H1 (cell line): ENCODE data around the gene PA2G4. TPM values are rescaled to one million over a fixed set of nuclear protein-coding genes. Genes with fewer than 3 reads are reported as not detected.

Experiments used
- CTCF ChIA-PET: fragments of 300-600 bp; sonication (Branson Sonifier 250); formaldehyde crosslinking; loops from one replicate; lab custom pipeline; 2021; ENCODE audit not compliant: partially characterized antibody; lab: Charles Lee
- POLR2A ChIA-PET: fragments of 300-600 bp; sonication (Branson Sonifier 250); formaldehyde crosslinking; loops from one replicate; lab custom pipeline; 2021; ENCODE audit warnings: inconsistent platforms; ENCODE audit not compliant: partially characterized antibody; lab: Charles Lee
- DNase-seq, 2 experiments: peaks; one replicate each; pipeline versions ENCODE4 v3.0.0 to v3.0.0-alpha.2; 2010 to 2022; ENCODE audit warnings: low spot score in 2 of 2, low read depth in 1 of 2, mixed read lengths in 1 of 2
- FAIRE-seq: peaks from 2 replicates; lab custom pipeline; 2011; peaks lifted over from hg19 to GRCh38; lab: Jason Lieb, UNC
- H2AFZ ChIP-seq: 2 replicates; pipeline ENCODE4 v1.8.1; 2012; ENCODE audit warnings: low read length, inconsistent platforms
- H2AK5ac ChIP-seq: 2 replicates; pipeline ENCODE4 v1.6.1; 2013; ENCODE audit warnings: low read depth, low read length
- H2BK120ac ChIP-seq: replicated peaks from 2 replicates; pipeline ENCODE3; 2013; ENCODE audit warnings: low read depth, low read length, inconsistent platforms
- H2BK12ac ChIP-seq: 2 replicates; pipeline ENCODE4 v1.6.1; 2013; ENCODE audit warnings: low read depth, low read length
- H2BK15ac ChIP-seq: 2 replicates; pipeline ENCODE4 v1.6.1; 2013; ENCODE audit warnings: low read length
- H2BK20ac ChIP-seq: 2 replicates; pipeline ENCODE4 v1.6.1; 2013; ENCODE audit warnings: low read length
- H2BK5ac ChIP-seq: 2 replicates; pipeline ENCODE4 v1.6.1; 2013; ENCODE audit warnings: low read depth, low read length
- H3K14ac ChIP-seq: 2 replicates; pipeline ENCODE4 v1.6.1; 2013; ENCODE audit warnings: inconsistent platforms; ENCODE audit not compliant: insufficient read length
- H3K18ac ChIP-seq: 2 replicates; pipeline ENCODE4 v1.6.1; 2013; ENCODE audit warnings: low read length; ENCODE audit errors: extremely low read depth
- H3K23ac ChIP-seq: 2 replicates; pipeline ENCODE4 v1.6.1; 2013; ENCODE audit warnings: inconsistent platforms; ENCODE audit not compliant: insufficient read length
- H3K23me2 ChIP-seq: 2 replicates; pipeline ENCODE4 v1.6.1; 2013; ENCODE audit warnings: low read depth, low read length
- H3K27ac ChIP-seq: 2 replicates; pipeline ENCODE4 v1.6.1; 2011; ENCODE audit warnings: low read depth, low read length, inconsistent platforms
- H3K27me3 ChIP-seq, 4 experiments: replicated peaks in 1 of 4; 1 replicate in 1 of 4; 2 replicates in 3 of 4; pipeline versions ENCODE4 v1.6.1 to v1.8.1; 2011 to 2013; ENCODE audit warnings: low read length in 3 of 4, mild to moderate bottlenecking in 3 of 4, inconsistent platforms in 2 of 4, mixed read lengths in 2 of 4, moderate library complexity in 1 of 4; ENCODE audit not compliant: control insufficient read depth in 3 of 4, insufficient read depth in 3 of 4; ENCODE audit errors: extremely low read depth in 1 of 4
- H3K36me3 ChIP-seq, 4 experiments: 2 replicates each; pipeline versions ENCODE4 v1.6.1 to v1.8.1; 2011 to 2013; ENCODE audit warnings: mild to moderate bottlenecking in 4 of 4, low read length in 3 of 4, moderate library complexity in 2 of 4, control low read depth in 1 of 4, inconsistent platforms in 1 of 4; ENCODE audit not compliant: insufficient read depth in 4 of 4, control insufficient read depth in 2 of 4
- H3K4ac ChIP-seq: replicated peaks from 2 replicates; pipeline ENCODE3; 2013; ENCODE audit warnings: low read length, low read depth, mixed read lengths, inconsistent platforms; ENCODE audit not compliant: insufficient read length
- H3K4me1 ChIP-seq, 4 experiments: replicated peaks in 1 of 4; 1 replicate in 1 of 4; 2 replicates in 3 of 4; pipeline versions ENCODE4 v1.6.1 to v1.8.1; 2011 to 2013; ENCODE audit warnings: low read length in 3 of 4, inconsistent platforms in 2 of 4, mixed read lengths in 1 of 4; ENCODE audit not compliant: insufficient read depth in 4 of 4, control insufficient read depth in 3 of 4
- H3K4me2 ChIP-seq, 2 experiments: 2 replicates each; pipeline versions ENCODE4 v1.6.1 to v1.8.1; 2011 to 2013; ENCODE audit warnings: low read depth in 2 of 2, low read length in 2 of 2, control low read depth in 1 of 2, inconsistent platforms in 1 of 2, mild to moderate bottlenecking in 1 of 2; ENCODE audit not compliant: insufficient read depth in 1 of 2
- H3K4me3 ChIP-seq, 4 experiments: fragments of 200-600, 300-600 bp in 1 of 4; sonication (generic), shearing (Covaris generic), sonication (Bioruptor Twin) in 1 of 4; 2 replicates each; pipeline versions ENCODE4 v1.5.1 to v1.8.1; 2011 to 2016; ENCODE audit warnings: low read length in 4 of 4, low read depth in 3 of 4, control low read depth in 2 of 4, inconsistent platforms in 2 of 4, mild to moderate bottlenecking in 2 of 4, mixed read lengths in 1 of 4, moderate library complexity in 1 of 4; ENCODE audit not compliant: insufficient read depth in 2 of 4; ENCODE audit errors: extremely low read depth in 1 of 4
- H3K56ac ChIP-seq: replicated peaks from 2 replicates; pipeline ENCODE3; 2013; ENCODE audit warnings: low read depth, mild to moderate bottlenecking, mixed read lengths, low read length, inconsistent platforms; ENCODE audit not compliant: insufficient read length
- H3K79me1 ChIP-seq: 2 replicates; pipeline ENCODE4 v1.6.1; 2013; ENCODE audit warnings: low read depth, low read length, control low read depth
- H3K79me2 ChIP-seq, 2 experiments: 2 replicates each; pipeline versions ENCODE4 v1.6.1 to v1.8.1; 2012 to 2013; ENCODE audit warnings: low read length in 2 of 2, mild to moderate bottlenecking in 2 of 2, inconsistent platforms in 1 of 2; ENCODE audit not compliant: insufficient read depth in 2 of 2, control insufficient read depth in 1 of 2
- H3K9ac ChIP-seq, 4 experiments: replicated peaks in 1 of 4; 1 replicate in 1 of 4; 2 replicates in 3 of 4; pipeline versions ENCODE4 v1.6.1 to v1.8.1; 2011 to 2013; ENCODE audit warnings: low read depth in 3 of 4, low read length in 3 of 4, control low read depth in 2 of 4, mild to moderate bottlenecking in 2 of 4, moderate library complexity in 2 of 4, inconsistent platforms in 1 of 4; ENCODE audit errors: extremely low read depth in 1 of 4
- H3K9me3 ChIP-seq, 2 experiments: 2 replicates each; pipeline versions ENCODE4 v1.6.1 to v1.8.1; 2012 to 2013; ENCODE audit warnings: mild to moderate bottlenecking in 2 of 2, moderate library complexity in 2 of 2, control low read depth in 1 of 2, inconsistent platforms in 1 of 2, low read depth in 1 of 2, low read length in 1 of 2, mixed read lengths in 1 of 2; ENCODE audit not compliant: insufficient read depth in 2 of 2
- H4K20me1 ChIP-seq, 2 experiments: replicated peaks in 1 of 2; 2 replicates each; pipeline versions ENCODE3 to v1.8.1; 2011 to 2013; ENCODE audit warnings: inconsistent platforms in 2 of 2, low read length in 2 of 2, mild to moderate bottlenecking in 1 of 2; ENCODE audit not compliant: insufficient read depth in 2 of 2, control insufficient read depth in 1 of 2
- H4K5ac ChIP-seq: 2 replicates; pipeline ENCODE4 v1.6.1; 2013; ENCODE audit warnings: low read length, low read depth, mixed read lengths, inconsistent platforms; ENCODE audit not compliant: insufficient read length
- H4K8ac ChIP-seq: 2 replicates; pipeline ENCODE4 v1.8.0; 2013; ENCODE audit warnings: mild to moderate bottlenecking, moderate library complexity, low read length, inconsistent platforms; ENCODE audit not compliant: insufficient read depth; ENCODE audit errors: extremely low read depth
- H4K91ac ChIP-seq: replicated peaks from 2 replicates; pipeline ENCODE3; 2013; ENCODE audit warnings: low read length, mixed read lengths, inconsistent platforms; ENCODE audit not compliant: insufficient read length
- BRCA1 ChIP-seq: IDR thresholded peaks from 2 replicates; pipeline ENCODE4 v1.6.1; 2012; ENCODE audit warnings: low read depth, low read length, improper control_type of control experiment
- CBX5 ChIP-seq: fragments of 300-800, 300-1000 bp; sonication (generic); IDR thresholded peaks from 2 replicates; pipeline ENCODE4 v1.7.1; 2016; ENCODE audit warnings: antibody characterized with exemption, low read length, low read depth
- CBX8 ChIP-seq: fragments of 300-800, 300-1000 bp; sonication (generic); IDR thresholded peaks from 2 replicates; pipeline ENCODE4 v1.7.1; 2016; ENCODE audit warnings: low read depth, low read length, borderline replicate concordance
- HDAC6 ChIP-seq: IDR thresholded peaks from one replicate; pipeline ENCODE4 v1.7.1; 2012; ENCODE audit warnings: low read depth, mild to moderate bottlenecking, inconsistent platforms, low read length, moderate library complexity
- RFX5 ChIP-seq: IDR thresholded peaks from 2 replicates; pipeline ENCODE4 v1.6.1; 2011; ENCODE audit warnings: low read depth, low read length, improper control_type of control experiment, borderline replicate concordance
- RXRA ChIP-seq: IDR thresholded peaks from 2 replicates; pipeline ENCODE4 v1.6.1; 2011; ENCODE audit warnings: low read depth, mild to moderate bottlenecking, low read length, moderate library complexity; ENCODE audit not compliant: insufficient read depth
- TCF12 ChIP-seq: IDR thresholded peaks from 2 replicates; pipeline ENCODE4 v1.6.1; 2011; ENCODE audit warnings: low read depth, mild to moderate bottlenecking, low read length
- polyA plus RNA-seq, 7 experiments: library from polyadenylated mRNA; depleted of rRNA in 3 of 7; stranded (reverse) in 5 of 7; unstranded in 2 of 7; fragments of >200 nt in 5 of 7; fragments of 200-250 nt in 2 of 7; gene quantifications; 1 replicate in 5 of 7; 2 replicates in 1 of 7; 4 replicates in 1 of 7; pipeline versions ENCODE4 v1.2.1 to v1.2.3, GENCODE V29; 2011 to 2013; ENCODE audit warnings: missing spikeins in 2 of 7, mixed read lengths in 2 of 7
- total RNA-seq: library from RNA; stranded (reverse); fragmentation: NEBNext Ultra II Directional; extraction: Animal tissue kit (Norgen Biotek cat#: 25700); gene quantifications from 2 replicates; pipeline ENCODE4 v1.2.1, GENCODE V29; 2021
- TF ChIP-seq, protein P1 (sequence below): IDR thresholded peaks from 2 replicates; pipeline ENCODE4 v1.6.1; 2012; ENCODE audit warnings: inconsistent platforms

The PA2G4 gene
- total and polyA plus RNA-seq, 2 of the 8 experiments (the other 6 are each of a cell fraction or from before 2014, with no cell fraction given) = 159 to 242 TPM

DNA sequence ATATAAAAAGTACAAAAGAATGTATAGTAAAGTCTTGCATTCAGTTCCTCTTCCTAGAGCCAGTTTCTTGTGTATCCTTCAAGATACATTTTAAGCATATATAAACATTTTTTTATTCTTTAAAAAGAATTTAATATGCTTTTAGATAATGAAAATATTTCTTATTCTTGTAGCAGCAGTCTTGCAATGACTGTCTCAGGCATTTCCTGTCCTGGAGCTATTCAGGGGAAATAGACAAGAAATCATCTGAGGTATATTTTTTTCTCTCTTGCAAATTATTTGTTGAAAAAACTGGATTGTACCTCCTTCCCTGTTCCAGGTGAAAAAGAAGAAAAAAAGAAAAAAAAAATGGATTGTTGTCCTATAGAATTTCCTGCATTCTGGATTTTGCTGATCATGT, 41.4 kb upstream of the PA2G4 start:
- no peak overlapping the region for H2BK120ac ChIP-seq
- H3K27ac ChIP-seq = no peak overlapping the region
- H3K27me3 ChIP-seq = no peaks in the 10 kb centered on the region
- H4K8ac ChIP-seq = no peak overlapping the region
- no peak overlapping the region for H2BK20ac ChIP-seq
- H3K79me2 ChIP-seq = no peaks in the 10 kb centered on the region
- FAIRE-seq (no peak), DNase-seq (no peak)
- no peak overlapping the region for H3K56ac ChIP-seq
- no peak overlapping the region for H2BK5ac ChIP-seq
- no peak overlapping the region for H3K4me3 ChIP-seq
- H4K5ac ChIP-seq = no peak overlapping the region
- no peaks in the 10 kb centered on the region for H3K36me3 ChIP-seq
- ChIA-PET CTCF (interaction anchor here (1.3 kb wide), 1 partner anchor 16 kb away, joined by 3 read pairs; no protein-coding TSS in a partner anchor), POLR2A (interaction anchor here (1.0 to 1.3 kb wide), 2 partner anchors 16 to 56 kb away, joined by 4 to 5 read pairs; partner anchors contain the start of gene ERBB3)
- no peak overlapping the region for H3K9ac ChIP-seq
- H3K14ac ChIP-seq = no peak overlapping the region
- H2AFZ ChIP-seq = no peak overlapping the region
- no peak overlapping the region for H3K4me2 ChIP-seq
- no peak overlapping the region for H2BK15ac ChIP-seq
- no peaks in the 10 kb centered on the region for H3K4me1 ChIP-seq
- TF ChIP-seq HDAC6 = no peak
- TF ChIP-seq CBX8 = no peak
- TF ChIP-seq RFX5 = no peak
- TF ChIP-seq TCF12 = no peak
- no peak for TF ChIP-seq CBX5
- TF ChIP-seq, protein P1, sequence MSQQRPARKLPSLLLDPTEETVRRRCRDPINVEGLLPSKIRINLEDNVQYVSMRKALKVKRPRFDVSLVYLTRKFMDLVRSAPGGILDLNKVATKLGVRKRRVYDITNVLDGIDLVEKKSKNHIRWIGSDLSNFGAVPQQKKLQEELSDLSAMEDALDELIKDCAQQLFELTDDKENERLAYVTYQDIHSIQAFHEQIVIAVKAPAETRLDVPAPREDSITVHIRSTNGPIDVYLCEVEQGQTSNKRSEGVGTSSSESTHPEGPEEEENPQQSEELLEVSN = no peak
- no peak for TF ChIP-seq BRCA1
- no peak for TF ChIP-seq RXRA
- no peaks in the 10 kb centered on the region for H3K9me3 ChIP-seq
- no peak overlapping the region for H3K23ac ChIP-seq
- no peak overlapping the region for H2AK5ac ChIP-seq
- H3K4ac ChIP-seq = no peak overlapping the region
- H3K23me2 ChIP-seq = no peaks in the 10 kb centered on the region
- no peak overlapping the region for H3K18ac ChIP-seq
- no peaks in the 10 kb centered on the region for H4K20me1 ChIP-seq
- no peak overlapping the region for H4K91ac ChIP-seq
- H2BK12ac ChIP-seq = no peak overlapping the region
- no peaks in the 10 kb centered on the region for H3K79me1 ChIP-seq
